Epidermal melanocyte (primary cell): Measurements from ENCODE around the gene ZDHHC12.

Source experiments
- DNase-seq: peaks from one replicate; pipeline ENCODE4 v3.0.0; 2011; ENCODE audit warnings: low spot score; ENCODE audit not compliant: insufficient read length

Gene ZDHHC12, protein sequence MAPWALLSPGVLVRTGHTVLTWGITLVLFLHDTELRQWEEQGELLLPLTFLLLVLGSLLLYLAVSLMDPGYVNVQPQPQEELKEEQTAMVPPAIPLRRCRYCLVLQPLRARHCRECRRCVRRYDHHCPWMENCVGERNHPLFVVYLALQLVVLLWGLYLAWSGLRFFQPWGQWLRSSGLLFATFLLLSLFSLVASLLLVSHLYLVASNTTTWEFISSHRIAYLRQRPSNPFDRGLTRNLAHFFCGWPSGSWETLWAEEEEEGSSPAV

GRCh38 chr9:128723866-128724743, at the start of gene ZDHHC12:
ZDHHC12 (minus strand) TSS chr9:128724127; CDS start chr9:128724093, 34 bp downstream.
- DNase-seq, result peak; percentile 99

GRCh38 chr9:128773049-128773448, 49.1 kb upstream of the ZDHHC12 start:
- no peak for DNase-seq

GRCh38 chr9:128771745-128772519, 48.0 kb upstream of the ZDHHC12 start, which contains the start of gene ZER1:
ZER1 (minus strand) TSS chr9:128771927; CDS start chr9:128755565, 16,362 bp downstream.
- peak; percentile 99 for DNase-seq

GRCh38 chr9:128771094-128771721, 47.3 kb upstream of the ZDHHC12 start:
- DNase-seq, result peak; percentile 50

GRCh38 chr9:128770286-128771030, 46.5 kb upstream of the ZDHHC12 start:
- DNase-seq, result no peak

DNA sequence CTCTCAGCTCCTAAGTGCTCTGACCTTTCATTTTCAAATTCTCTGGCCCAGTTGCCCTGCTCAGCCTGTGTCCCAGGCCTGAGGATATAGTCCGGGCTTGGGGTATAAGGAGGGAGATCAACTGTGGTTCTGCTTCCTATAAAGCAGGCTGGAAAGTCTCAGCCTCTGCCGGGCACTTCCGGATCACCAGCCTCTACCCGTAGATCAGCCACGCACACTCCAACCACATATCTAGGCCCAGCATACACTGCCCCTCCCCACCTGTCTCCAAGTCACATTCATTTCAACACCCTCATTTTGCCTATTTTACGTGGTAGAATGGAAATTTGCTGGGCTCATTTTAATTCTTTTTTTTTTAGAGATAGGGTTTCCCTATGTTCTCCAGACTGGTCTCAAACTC, 44.7 kb upstream of the ZDHHC12 start:
- DNase-seq, result no peak

- no peak for DNase-seq
Observed at GRCh38 chr9:128765499-128765898, 41.6 kb upstream of the ZDHHC12 start.

DNA sequence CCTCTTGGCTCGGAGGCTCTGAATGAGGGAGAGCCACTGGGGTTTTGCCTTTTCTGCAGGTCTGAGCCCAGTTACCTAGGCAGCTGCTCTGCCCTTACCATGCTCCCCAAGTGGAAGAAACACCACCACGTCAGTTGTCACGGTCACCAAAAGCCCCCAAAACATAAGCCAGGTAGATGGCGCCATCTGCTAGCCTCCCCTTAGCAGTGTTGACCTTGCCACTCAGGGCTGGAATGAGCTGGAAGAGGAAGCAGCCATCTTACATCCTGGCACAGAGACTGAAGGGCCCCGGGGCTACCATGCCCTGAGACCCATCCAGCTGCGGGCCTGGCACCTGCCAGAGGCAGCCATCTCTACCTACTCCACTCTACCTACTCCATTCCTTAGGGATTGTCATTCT, 40.4 kb upstream of the ZDHHC12 start:
- no peak for DNase-seq

- no peak for DNase-seq
Observed at GRCh38 chr9:128762671-128763449, 38.9 kb upstream of the ZDHHC12 start.

GRCh38 chr9:128757602-128758001, 33.7 kb upstream of the ZDHHC12 start:
- DNase-seq, result no peak

GRCh38 chr9:128753627-128754026, 29.7 kb upstream of the ZDHHC12 start:
- DNase-seq, result no peak

DNA sequence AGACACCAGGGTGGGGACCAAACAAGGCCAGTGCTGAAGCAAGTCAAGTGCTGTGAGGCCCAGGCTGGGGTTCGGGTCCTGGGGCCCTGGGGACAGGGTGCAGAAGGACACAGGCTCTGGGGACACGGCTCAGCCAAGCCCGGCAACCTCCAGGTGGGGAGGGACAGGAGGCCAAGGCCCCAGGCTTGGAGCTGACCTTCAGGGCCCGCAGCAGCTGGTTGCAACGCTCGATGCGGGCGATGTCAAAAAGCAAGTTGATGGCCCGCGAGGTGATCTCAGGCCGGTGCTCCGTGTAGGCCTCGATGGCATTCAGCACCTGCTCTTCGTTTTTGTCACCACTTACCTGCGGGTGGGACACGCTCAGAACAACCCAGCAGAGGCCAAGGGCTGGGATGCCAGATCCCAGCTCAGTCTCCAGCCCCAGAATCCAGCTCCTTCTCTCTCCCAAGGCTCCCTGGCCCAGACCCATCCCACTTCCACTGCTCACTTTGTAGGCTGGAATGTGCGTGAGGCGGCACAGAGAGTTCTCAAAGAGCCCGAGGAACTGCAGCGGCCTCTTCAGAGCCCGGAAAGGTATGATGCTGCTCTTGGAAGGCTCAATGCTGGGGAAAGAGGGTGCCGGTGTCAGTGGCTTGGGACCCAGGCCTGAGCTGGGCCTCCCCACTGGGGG, 27.1 kb upstream of the ZDHHC12 start:
- no peak for DNase-seq

- DNase-seq, result no peak
Observed at GRCh38 chr9:128747241-128747640, 23.3 kb upstream of the ZDHHC12 start.

- DNase-seq, result no peak
Observed at GRCh38 chr9:128743421-128743820, 19.5 kb upstream of the ZDHHC12 start.

GRCh38 chr9:128742401-128742800, 18.5 kb upstream of the ZDHHC12 start:
- no peak for DNase-seq

DNA sequence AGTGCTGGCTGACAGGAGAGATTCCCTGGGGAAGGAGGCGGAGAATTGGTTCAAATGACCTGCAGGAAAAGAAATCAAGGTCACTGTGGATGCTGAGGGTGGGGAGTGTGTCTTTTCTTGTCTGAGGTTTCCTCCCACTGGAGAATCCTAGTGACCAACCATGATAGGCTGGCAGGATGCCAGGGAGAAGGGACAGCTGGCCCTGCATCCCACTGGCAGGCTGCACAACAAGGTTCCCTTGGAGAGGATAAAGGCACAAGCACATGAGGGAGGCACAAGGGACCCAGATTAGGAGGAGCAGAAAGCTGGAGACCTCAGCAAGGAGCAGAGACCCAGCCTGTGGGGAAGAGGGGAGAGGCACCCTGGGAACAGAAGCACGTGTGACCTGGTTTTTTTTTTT, 11.4 kb upstream of the ZDHHC12 start:
- DNase-seq, result no peak

- peak; percentile 74 for DNase-seq
Observed at GRCh38 chr9:128733256-128733655, 9.3 kb upstream of the ZDHHC12 start.

- no peak for DNase-seq
Observed at GRCh38 chr9:128732576-128732975, 8.6 kb upstream of the ZDHHC12 start.

GRCh38 chr9:128731691-128732090, 7.8 kb upstream of the ZDHHC12 start:
- no peak for DNase-seq
